CD4-positive, alpha-beta memory T cell (primary cell): Measurements from ENCODE around the gene USP19. TPM values are rescaled to one million over a fixed set of nuclear protein-coding genes. Genes with fewer than 3 reads are reported as not detected.

Source experiments
- CTCF ChIA-PET: fragments of 350-600 bp; sonication (Branson Sonifier 250); formaldehyde crosslinking; loops from one replicate; lab custom pipeline; 2021; ENCODE audit warnings: inconsistent platforms; ENCODE audit not compliant: partially characterized antibody; lab: Charles Lee
- POLR2A ChIA-PET: fragments of 350-600 bp; sonication (Branson Sonifier 250); formaldehyde crosslinking; loops from one replicate; lab custom pipeline; 2021; ENCODE audit not compliant: partially characterized antibody; lab: Charles Lee
- DNase-seq, 5 donors: peaks; one replicate each; pipeline versions ENCODE4 v3.0.0 to v3.0.0-alpha.2; 2020 to 2022; ENCODE audit warnings: mixed read lengths in 1 of 5
- H3K27ac ChIP-seq: one replicate; pipeline ENCODE4 v1.7.0; 2013; ENCODE audit warnings: low read depth, low read length
- H3K27me3 ChIP-seq: 2 replicates; pipeline ENCODE4 v1.7.0; 2013; ENCODE audit warnings: mild to moderate bottlenecking, low read length, moderate library complexity; ENCODE audit not compliant: insufficient read depth
- H3K36me3 ChIP-seq: 2 replicates; pipeline ENCODE4 v1.7.0; 2013; ENCODE audit warnings: mild to moderate bottlenecking, low read length, moderate library complexity; ENCODE audit not compliant: insufficient read depth
- H3K4me1 ChIP-seq: 2 replicates; pipeline ENCODE4 v1.7.0; 2013; ENCODE audit warnings: mild to moderate bottlenecking, low read length, moderate library complexity; ENCODE audit not compliant: insufficient read depth
- H3K4me3 ChIP-seq, 2 donors: one replicate each; pipeline ENCODE4 v1.7.0; 2013; ENCODE audit warnings: low read length in 2 of 2, mild to moderate bottlenecking in 1 of 2
- H3K9me3 ChIP-seq, 2 donors: one replicate each; pipeline ENCODE4 v1.7.0; 2013; ENCODE audit warnings: low read length in 2 of 2, control low read depth in 1 of 2; ENCODE audit not compliant: control insufficient read depth in 1 of 2
- H3K27ac Mint-ChIP-seq, 7 donors: one replicate each; pipeline ENCODE4 v1.8.0; 2020 to 2021; ENCODE audit warnings: mixed read lengths in 7 of 7, mild to moderate bottlenecking in 6 of 7, inconsistent platforms in 3 of 7, moderate library complexity in 3 of 7
- H3K27me3 Mint-ChIP-seq, 2 donors: one replicate each; pipeline ENCODE4 v1.8.0; 2020 to 2021; ENCODE audit warnings: mixed read lengths in 2 of 2
- H3K36me3 Mint-ChIP-seq, 2 donors: one replicate each; pipeline ENCODE4 v1.8.0; 2020 to 2021; ENCODE audit warnings: mixed read lengths in 2 of 2, inconsistent platforms in 1 of 2, mild to moderate bottlenecking in 1 of 2
- H3K4me1 Mint-ChIP-seq, 4 donors: one replicate each; pipeline ENCODE4 v1.8.0; 2020 to 2021; ENCODE audit warnings: mixed read lengths in 4 of 4, mild to moderate bottlenecking in 1 of 4
- H3K4me3 Mint-ChIP-seq, 8 donors: one replicate each; pipeline ENCODE4 v1.8.0; 2020 to 2021; ENCODE audit warnings: mixed read lengths in 8 of 8, mild to moderate bottlenecking in 7 of 8, moderate library complexity in 6 of 8, inconsistent platforms in 3 of 8
- H3K9me3 Mint-ChIP-seq, 8 donors: one replicate each; pipeline ENCODE4 v1.8.0; 2020 to 2021; ENCODE audit warnings: mixed read lengths in 8 of 8, mild to moderate bottlenecking in 5 of 8, inconsistent platforms in 3 of 8, moderate library complexity in 1 of 8
- intact Hi-C: fragments of 100-400 bp; cut with micrococcal nuclease; formaldehyde crosslinking; loops from one replicate; pipeline ENCODE4 v1.15.1; 2023
- polyA plus RNA-seq, 2 donors: library from polyadenylated mRNA; unstranded; fragments of 300-500 nt; fragmentation: Illumina TruSeq; gene quantifications; one replicate each; pipeline ENCODE4 v1.2.3, GENCODE V29; 2021
- total RNA-seq, 2 experiments: library from RNA; stranded (reverse); gene quantifications; one replicate each; pipeline ENCODE4 v1.2.3, GENCODE V29; 2021

The USP19 gene
- total and polyA plus RNA-seq, 4 experiments from 2014 or later = 24.9 to 105 (median 64.9) TPM

DNA sequence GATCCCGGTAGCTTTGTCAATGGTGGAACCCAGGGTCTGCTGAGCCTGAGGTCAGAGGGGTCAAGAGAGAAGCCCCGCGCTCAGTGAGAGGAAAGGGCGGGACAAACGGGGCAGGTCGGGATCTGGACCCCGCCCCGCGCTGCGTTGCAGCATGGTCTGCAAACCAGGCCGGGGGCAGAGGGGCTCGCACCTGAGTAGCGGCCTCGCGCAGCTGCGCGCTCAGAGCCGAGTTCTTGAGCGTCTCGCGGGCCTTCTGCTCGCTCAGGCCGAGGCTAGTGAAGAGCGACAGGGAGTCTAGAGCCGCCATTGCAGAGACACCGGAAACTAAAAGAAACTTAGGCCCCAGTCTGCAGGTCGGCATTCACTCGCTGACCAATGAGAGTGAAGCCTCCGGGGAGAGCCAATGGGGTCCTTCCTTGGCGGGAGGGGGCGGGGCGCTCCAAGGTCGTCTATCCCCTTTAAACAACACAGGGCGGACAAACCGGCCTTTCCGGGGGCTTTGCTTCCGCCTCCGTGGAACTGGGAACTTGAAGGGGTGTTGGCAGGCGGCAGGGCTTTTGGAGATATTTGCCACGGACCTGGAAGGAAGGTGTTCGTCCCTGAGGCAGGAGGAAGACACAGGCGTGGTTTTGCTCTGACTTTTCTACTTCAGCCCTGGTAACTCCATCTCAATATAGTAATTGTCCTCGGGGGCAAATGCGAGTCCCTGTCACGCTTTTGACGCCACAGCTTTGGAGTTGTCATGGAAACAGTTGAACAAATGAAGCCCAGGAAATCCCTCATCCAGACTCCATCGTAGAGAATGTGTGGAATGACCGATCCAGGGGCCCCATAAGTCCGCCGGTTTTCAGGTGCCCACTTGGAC is 16.0 kb downstream of the USP19 start, which contains the start of gene QARS1:
TSS of gene QARS1 (minus strand) at position 331 of the 865 bp plus-strand sequence. CDS start at position 307, 24 bp downstream.
- H3K9me3 ChIP-seq = no peaks in the 10 kb centered on the region
- H3K4me3 ChIP-seq = peak within 1 kb of the TSS; percentile 64 to 94
- Mint-ChIP-seq H3K36me3 (peaks cover 32 to 48% of the 10 kb centered on the region in 2 donors), H3K4me3 (peak within 1 kb of the TSS; percentile 96 to 99 (median 98)), H3K27ac (peak within 1 kb of the TSS; percentile 94 to 99 (median 98)), H3K9me3 (no peaks in the 10 kb centered on the region), H3K27me3 (no peaks in the 10 kb centered on the region), H3K4me1 (peaks cover 12 to 38% (median 26%) of the 10 kb centered on the region in 4 donors)
- no peaks in the 10 kb centered on the region for H3K27me3 ChIP-seq
- intact Hi-C loops = loop anchor here (1.0 kb wide), 2 partner anchors 10 to 16 kb away; partner anchors contain the start of genes QRICH1 and USP19
- CTCF ChIA-PET = interaction anchor here (1.1 to 2.5 kb wide), 3 partner anchors 10 to 16 kb away, joined by 3 to 17 read pairs (median 9); partner anchors contain the start of genes QRICH1 and USP19
- DNase-seq = peak; percentile 86 to 93 (median 88)
- POLR2A ChIA-PET = interaction anchor here (0.9 to 9.7 kb wide), 9 partner anchors 11 to 236 kb away, joined by 3 to 122 read pairs (median 4); partner anchors contain the start of genes IMPDH2, NDUFAF3, QRICH1 and USP19
- peaks cover 21% of the 10 kb centered on the region for H3K4me1 ChIP-seq
- H3K27ac ChIP-seq = peak within 1 kb of the TSS; percentile 92
- H3K36me3 ChIP-seq = peaks cover 34% of the 10 kb centered on the region

DNA sequence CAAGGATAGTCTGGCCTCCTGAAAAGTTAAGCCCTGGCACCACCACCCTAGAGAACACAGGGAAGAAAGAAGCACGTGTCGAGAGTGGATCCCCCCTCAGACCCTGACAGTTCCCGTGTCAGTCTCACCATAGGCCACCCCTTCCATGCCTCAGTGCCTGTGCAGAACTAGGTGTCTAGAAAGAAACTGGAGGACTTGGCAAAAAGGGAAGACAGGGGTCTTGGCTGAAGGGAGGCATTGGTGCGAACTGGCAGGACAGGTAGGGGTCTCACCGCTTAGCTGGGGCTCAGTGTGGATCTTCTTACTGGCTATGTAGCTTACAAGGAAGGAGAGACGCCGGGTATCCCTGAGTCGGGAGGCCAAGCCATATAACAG is 16.6 kb downstream of the USP19 start:
- Mint-ChIP-seq H3K27ac (peak overlapping the region; percentile 94 to 99 (median 98)), H3K36me3 (peaks cover 32 to 49% of the 10 kb centered on the region in 2 donors), H3K27me3 (no peaks in the 10 kb centered on the region), H3K4me1 (peaks cover 12 to 38% (median 26%) of the 10 kb centered on the region in 4 donors), H3K9me3 (no peaks in the 10 kb centered on the region), H3K4me3 (peak overlapping the region; percentile 96 to 99 (median 98))
- ChIA-PET CTCF (interaction anchor here (0.6 to 2.0 kb wide), 3 partner anchors 10 to 82 kb away, joined by 3 to 17 read pairs (median 4); partner anchors contain the start of genes NDUFAF3 and QRICH1), POLR2A (interaction anchor here (0.9 to 9.7 kb wide), 8 partner anchors 10 to 172 kb away, joined by 3 to 122 read pairs (median 4); partner anchors contain the start of genes IMPDH2, NDUFAF3, QRICH1 and USP19)
- H3K27me3 ChIP-seq = no peaks in the 10 kb centered on the region
- H3K9me3 ChIP-seq = no peaks in the 10 kb centered on the region
- DNase-seq = no peak
- peaks cover 36% of the 10 kb centered on the region for H3K36me3 ChIP-seq
- H3K4me1 ChIP-seq = peaks cover 21% of the 10 kb centered on the region
- intact Hi-C loops = loop anchor here (1.0 kb wide), 2 partner anchors 10 to 16 kb away; partner anchors contain the start of genes QRICH1 and USP19
- H3K4me3 ChIP-seq = peak overlapping the region; percentile 64 to 94
- peak overlapping the region; percentile 92 for H3K27ac ChIP-seq

DNA sequence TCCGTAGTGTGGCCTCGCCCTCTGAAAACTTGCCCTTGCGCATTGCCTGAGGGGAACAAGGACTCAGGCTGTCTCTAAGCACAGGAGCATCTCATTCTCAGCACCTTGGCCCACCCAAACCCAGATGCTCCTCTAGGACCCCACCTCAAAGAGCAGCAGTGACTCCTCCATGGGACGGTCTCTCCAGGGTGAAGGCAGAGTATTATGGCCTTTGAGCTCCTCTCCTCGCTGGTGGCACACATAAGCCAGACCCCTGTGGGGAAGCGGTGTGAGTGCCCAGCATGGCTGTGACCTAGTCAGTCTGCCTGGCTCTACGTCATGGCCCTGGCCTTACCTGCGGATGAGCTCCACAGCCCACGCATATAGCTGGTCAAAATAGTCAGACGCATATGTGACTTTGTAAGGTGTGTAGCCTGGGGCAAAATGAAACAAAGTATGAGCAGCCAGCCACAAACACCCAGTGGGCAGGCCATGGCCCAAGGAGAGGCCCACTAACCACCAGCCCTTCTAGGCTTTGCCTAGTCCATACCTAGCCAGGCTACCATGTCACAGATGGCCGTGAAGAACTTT is 20.5 kb downstream of the USP19 start:
- H3K4me3 Mint-ChIP-seq = no peak overlapping the region
- H3K27me3 Mint-ChIP-seq = no peaks in the 10 kb centered on the region
- H3K36me3 Mint-ChIP-seq = peaks cover 38 to 65% of the 10 kb centered on the region in 2 donors
- Histone ChIP-seq H3K27ac (no peak overlapping the region), H3K4me1 (peaks cover 19% of the 10 kb centered on the region), H3K9me3 (no peaks in the 10 kb centered on the region), H3K4me3 (no peak overlapping the region), H3K36me3 (peaks cover 54% of the 10 kb centered on the region), H3K27me3 (no peaks in the 10 kb centered on the region)
- CTCF ChIA-PET = interaction anchor here (1.4 to 1.6 kb wide), 2 partner anchors 27 to 179 kb away, joined by 3 read pairs; no protein-coding TSS in a partner anchor
- intact Hi-C loops = no loop called here
- POLR2A ChIA-PET = no interaction called here
- peak overlapping the region in 1 of 7 donors; percentile 47 for H3K27ac Mint-ChIP-seq
- peaks cover 6 to 28% (median 22%) of the 10 kb centered on the region in 4 donors for H3K4me1 Mint-ChIP-seq
- H3K9me3 Mint-ChIP-seq = peaks cover 0 to 2% (median 0%) of the 10 kb centered on the region in 8 donors
- no peak for DNase-seq

DNA sequence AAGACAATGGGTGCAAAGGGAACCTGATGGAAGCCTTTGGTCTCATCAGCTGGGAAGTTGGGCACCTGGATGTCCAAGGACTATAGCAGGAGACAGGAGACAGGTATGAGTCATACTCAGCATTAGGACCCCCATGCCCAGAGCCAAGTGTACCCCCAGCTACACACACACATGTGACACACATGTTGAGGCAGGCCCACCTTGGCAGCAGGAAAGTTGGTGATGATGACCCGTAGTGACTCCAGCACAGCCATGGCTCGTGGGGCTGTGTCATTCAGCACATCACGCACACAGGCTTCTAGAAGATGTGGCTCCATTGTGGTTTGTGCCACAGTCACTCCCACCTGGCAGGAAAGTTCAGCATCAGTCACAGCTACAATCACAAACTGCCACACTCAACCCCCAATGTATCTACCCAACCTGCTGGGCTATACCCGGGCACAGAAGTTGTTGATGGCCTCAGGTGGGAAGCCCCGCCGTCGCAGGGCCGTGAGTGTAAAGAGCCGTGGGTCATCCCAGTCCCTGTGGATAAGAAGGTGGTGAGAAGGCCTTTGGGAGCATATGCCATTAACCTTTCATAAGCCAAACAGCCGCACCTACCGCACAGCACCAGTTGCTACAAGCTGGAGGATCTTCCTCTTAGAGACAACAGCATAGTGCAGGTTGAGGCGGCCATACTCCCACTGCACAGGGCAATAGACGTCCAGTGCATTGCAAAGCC is 21.6 kb downstream of the USP19 start:
- intact Hi-C loops = no loop called here
- H3K36me3 ChIP-seq = peaks cover 54% of the 10 kb centered on the region

DNA sequence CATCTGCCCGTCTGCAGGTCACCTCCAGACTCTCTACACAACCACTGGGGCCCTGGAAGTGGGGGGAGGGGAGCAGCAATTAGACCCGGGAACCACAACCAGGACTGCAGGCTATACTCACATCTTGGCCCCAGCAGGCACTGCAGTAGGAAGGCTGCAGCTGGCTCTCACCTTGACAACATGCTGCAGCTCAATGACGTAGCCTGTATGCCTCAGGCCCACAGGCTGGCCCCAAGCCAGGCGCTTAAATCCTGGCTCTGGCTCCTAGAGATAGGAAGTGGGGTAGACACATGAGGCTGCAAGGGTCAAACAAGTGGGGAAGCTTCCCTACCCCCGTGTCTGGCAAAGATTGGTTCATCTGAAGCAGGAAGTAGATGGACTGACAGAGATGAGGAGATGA is 22.2 kb downstream of the USP19 start:
- Mint-ChIP-seq H3K9me3 (peaks cover 0 to 2% (median 0%) of the 10 kb centered on the region in 8 donors), H3K27me3 (no peaks in the 10 kb centered on the region), H3K4me1 (peaks cover 6 to 21% (median 13%) of the 10 kb centered on the region in 4 donors), H3K27ac (no peak overlapping the region), H3K36me3 (peaks cover 38 to 63% of the 10 kb centered on the region in 2 donors), H3K4me3 (no peak overlapping the region)
- Histone ChIP-seq H3K4me1 (peaks cover 15% of the 10 kb centered on the region), H3K4me3 (no peak overlapping the region), H3K27ac (no peak overlapping the region), H3K36me3 (peaks cover 54% of the 10 kb centered on the region), H3K9me3 (no peaks in the 10 kb centered on the region), H3K27me3 (no peaks in the 10 kb centered on the region)
- DNase-seq = no peak
- intact Hi-C loops = no loop called here
- CTCF ChIA-PET = no interaction called here
- POLR2A ChIA-PET = no interaction called here

More for the DNA sequence above, 21.6 kb downstream of the USP19 start:
- peaks cover 0 to 2% (median 0%) of the 10 kb centered on the region in 8 donors for H3K9me3 Mint-ChIP-seq
- Histone ChIP-seq H3K27me3 (no peaks in the 10 kb centered on the region), H3K9me3 (no peaks in the 10 kb centered on the region), H3K4me1 (peaks cover 21% of the 10 kb centered on the region), H3K4me3 (no peak overlapping the region), H3K27ac (no peak overlapping the region)
- peak overlapping the region in 1 of 8 donors; percentile 7 for H3K4me3 Mint-ChIP-seq
- H3K36me3 Mint-ChIP-seq = peaks cover 38 to 61% of the 10 kb centered on the region in 2 donors
- no peak for DNase-seq
- no peak overlapping the region for H3K27ac Mint-ChIP-seq
- H3K4me1 Mint-ChIP-seq = peaks cover 8 to 25% (median 18%) of the 10 kb centered on the region in 4 donors
- CTCF ChIA-PET = interaction anchor here (0.7 kb wide), 1 partner anchor 241 kb away, joined by 3 read pairs; the partner anchor contains the start of gene USP4
- POLR2A ChIA-PET = no interaction called here
- H3K27me3 Mint-ChIP-seq = no peaks in the 10 kb centered on the region
